22Rv1 (cell line): ENCODE data around the gene FAM3D.

Source experiments
- ZFX ChIP-seq: fragments of 450-650 bp; IDR thresholded peaks from 2 replicates; pipeline ENCODE4 v1.6.1; 2017; ENCODE audit warnings: antibody characterized with exemption, borderline replicate concordance
- TF ChIP-seq, protein P1 (sequence below): fragments of 450-650 bp; IDR thresholded peaks from 2 replicates; pipeline ENCODE4 v1.5.1; 2017; ENCODE audit warnings: mild to moderate bottlenecking

DNA sequence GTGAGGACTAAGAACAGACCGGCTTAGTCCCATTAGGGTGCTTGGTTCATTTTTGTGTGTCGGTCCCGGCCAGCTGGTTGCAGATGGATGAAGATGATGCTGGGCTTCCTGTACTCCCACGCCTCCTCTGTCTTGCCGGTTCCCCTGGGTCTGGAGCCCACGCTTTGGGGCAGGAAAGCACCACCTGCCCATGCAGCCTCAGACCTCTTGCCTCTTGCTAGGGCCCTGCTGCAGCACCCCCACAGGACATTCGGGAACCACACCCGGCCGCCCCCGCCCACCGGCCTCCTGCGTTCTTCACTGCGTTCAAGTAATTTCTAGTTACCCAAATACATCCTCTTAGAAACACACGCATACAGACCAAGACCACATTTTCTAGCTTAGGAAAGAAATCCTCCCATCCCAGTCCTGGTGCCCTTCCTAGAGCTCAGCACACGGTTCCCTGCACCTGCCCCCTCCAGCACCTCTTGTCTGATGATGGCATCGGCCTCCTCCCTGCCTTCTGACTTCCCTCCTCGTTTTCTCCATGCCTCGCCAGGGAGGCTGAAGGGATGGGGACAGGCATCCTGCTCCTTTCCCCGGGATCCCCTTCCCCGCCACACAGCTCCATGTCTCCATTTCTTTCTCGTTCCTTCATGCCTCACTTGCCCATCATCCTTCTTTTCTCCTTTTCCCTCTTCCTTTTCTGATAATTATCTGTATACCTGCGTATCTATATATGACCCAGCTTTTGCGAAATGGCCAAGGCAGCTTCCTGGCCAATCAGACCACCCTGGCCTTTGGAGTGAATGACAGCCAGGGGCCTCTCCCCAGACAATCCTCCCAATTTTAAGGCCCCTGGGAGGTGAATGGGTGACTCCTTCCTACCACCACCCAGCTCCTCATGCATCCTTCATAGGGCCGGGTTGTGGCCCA, 30.9 kb downstream of the FAM3D start:
- TF ChIP-seq, protein P1, sequence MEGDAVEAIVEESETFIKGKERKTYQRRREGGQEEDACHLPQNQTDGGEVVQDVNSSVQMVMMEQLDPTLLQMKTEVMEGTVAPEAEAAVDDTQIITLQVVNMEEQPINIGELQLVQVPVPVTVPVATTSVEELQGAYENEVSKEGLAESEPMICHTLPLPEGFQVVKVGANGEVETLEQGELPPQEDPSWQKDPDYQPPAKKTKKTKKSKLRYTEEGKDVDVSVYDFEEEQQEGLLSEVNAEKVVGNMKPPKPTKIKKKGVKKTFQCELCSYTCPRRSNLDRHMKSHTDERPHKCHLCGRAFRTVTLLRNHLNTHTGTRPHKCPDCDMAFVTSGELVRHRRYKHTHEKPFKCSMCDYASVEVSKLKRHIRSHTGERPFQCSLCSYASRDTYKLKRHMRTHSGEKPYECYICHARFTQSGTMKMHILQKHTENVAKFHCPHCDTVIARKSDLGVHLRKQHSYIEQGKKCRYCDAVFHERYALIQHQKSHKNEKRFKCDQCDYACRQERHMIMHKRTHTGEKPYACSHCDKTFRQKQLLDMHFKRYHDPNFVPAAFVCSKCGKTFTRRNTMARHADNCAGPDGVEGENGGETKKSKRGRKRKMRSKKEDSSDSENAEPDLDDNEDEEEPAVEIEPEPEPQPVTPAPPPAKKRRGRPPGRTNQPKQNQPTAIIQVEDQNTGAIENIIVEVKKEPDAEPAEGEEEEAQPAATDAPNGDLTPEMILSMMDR: no peak
- TF ChIP-seq ZFX: no peak
